GM23338 (cell line): ENCODE data around the gene CDCA4. TPM values are rescaled to one million over a fixed set of nuclear protein-coding genes. Genes with fewer than 3 reads are reported as not detected.

Source experiments
- ATAC-seq: fragments of 200-7000 bp; cut with Tn5 transposase; 3 replicates; pipeline ENCODE4 v1.9.1; 2020
- DNase-seq: peaks from one replicate; pipeline ENCODE4 v3.0.0-alpha.2; 2015; ENCODE audit warnings: low spot score
- H2AFZ ChIP-seq: fragments of 200-600 bp; sonication (generic); 2 replicates; pipeline ENCODE4 v1.8.0; 2016; ENCODE audit warnings: antibody characterized with exemption, mild to moderate bottlenecking, moderate library complexity
- H3F3A ChIP-seq: fragments of 200-600 bp; sonication (generic); replicated peaks from 2 replicates; pipeline ENCODE4 v1.8.0; 2017; ENCODE audit warnings: antibody characterized with exemption, mixed run types, low read depth
- H3K27ac ChIP-seq: fragments of 200-600 bp; sonication (generic); 2 replicates; pipeline ENCODE4 v1.6.1; 2016; ENCODE audit warnings: low read depth
- H3K27me3 ChIP-seq: fragments of 200-600 bp; sonication (generic); 2 replicates; pipeline ENCODE4 v1.8.0; 2016; ENCODE audit warnings: mild to moderate bottlenecking, mixed run types, moderate library complexity; ENCODE audit not compliant: insufficient read depth
- H3K36me3 ChIP-seq: fragments of 200-600 bp; sonication (generic); 2 replicates; pipeline ENCODE4 v1.8.0; 2016; ENCODE audit warnings: mild to moderate bottlenecking; ENCODE audit not compliant: insufficient read depth
- H3K4me1 ChIP-seq: fragments of 200-600 bp; sonication (generic); 2 replicates; pipeline ENCODE4 v1.8.0; 2016; ENCODE audit warnings: mild to moderate bottlenecking, moderate library complexity; ENCODE audit not compliant: insufficient read depth
- H3K4me2 ChIP-seq: fragments of 200-600 bp; sonication (generic); 2 replicates; pipeline ENCODE4 v1.7.1; 2017; ENCODE audit warnings: mixed run types
- H3K4me3 ChIP-seq: fragments of 200-600 bp; sonication (generic); 2 replicates; pipeline ENCODE4 v1.6.1; 2016; ENCODE audit warnings: mixed run types
- H3K79me2 ChIP-seq: fragments of 200-600 bp; sonication (generic); replicated peaks from 2 replicates; pipeline ENCODE4 v1.8.0; 2017; ENCODE audit warnings: mild to moderate bottlenecking; ENCODE audit not compliant: insufficient read depth
- H3K9me2 ChIP-seq: fragments of 200-600 bp; sonication (generic); 2 replicates; pipeline ENCODE4 v1.8.0; 2017; ENCODE audit not compliant: insufficient read depth
- H4K20me1 ChIP-seq: fragments of 200-600 bp; sonication (generic); replicated peaks from 2 replicates; pipeline ENCODE4 v1.8.0; 2017; ENCODE audit warnings: mild to moderate bottlenecking; ENCODE audit not compliant: insufficient read depth
- H3K27ac Mint-ChIP-seq: 2 replicates; pipeline ENCODE4 v1.8.0; 2020; ENCODE audit warnings: inconsistent platforms, mild to moderate bottlenecking, moderate library complexity, mixed read lengths
- H3K27me3 Mint-ChIP-seq: 3 replicates; pipeline ENCODE4 v1.8.0; 2022; ENCODE audit warnings: low read depth, mild to moderate bottlenecking, moderate library complexity, mixed read lengths, inconsistent platforms; ENCODE audit not compliant: insufficient read depth, poor library complexity
- H3K36me3 Mint-ChIP-seq: 3 replicates; pipeline ENCODE4 v1.8.0; 2021; ENCODE audit warnings: low read depth, mild to moderate bottlenecking, inconsistent platforms, moderate library complexity, mixed read lengths
- H3K4me1 Mint-ChIP-seq: 3 replicates; pipeline ENCODE4 v1.8.0; 2020; ENCODE audit warnings: mild to moderate bottlenecking, inconsistent platforms, mixed read lengths
- H3K4me3 Mint-ChIP-seq: 3 replicates; pipeline ENCODE4 v1.8.0; 2021; ENCODE audit warnings: moderate library complexity, mild to moderate bottlenecking, inconsistent platforms, mixed read lengths
- H3K9me3 Mint-ChIP-seq: 3 replicates; pipeline ENCODE4 v1.8.0; 2020; ENCODE audit warnings: moderate library complexity, mild to moderate bottlenecking, inconsistent platforms, mixed read lengths
- CREB1 ChIP-seq: fragments of 250-450 bp; sonication (Bioruptor Pico); IDR thresholded peaks from 2 replicates; pipeline ENCODE4 v1.5.0; 2020; ENCODE audit warnings: low read depth, mild to moderate bottlenecking, moderate library complexity
- ETS1 ChIP-seq: IDR thresholded peaks from 2 replicates; pipeline ENCODE4 v1.6.1; 2016; ENCODE audit warnings: antibody characterized with exemption
- EZH2phosphoT487 ChIP-seq: fragments of 200-600 bp; sonication (generic); IDR thresholded peaks from one replicate; pipeline ENCODE4 v1.8.1; 2018; ENCODE audit warnings: antibody characterized with exemption; ENCODE audit not compliant: unreplicated experiment
- JUNB ChIP-seq: IDR thresholded peaks from one replicate; pipeline ENCODE4 v1.6.1; 2016; ENCODE audit warnings: antibody characterized with exemption; ENCODE audit not compliant: unreplicated experiment
- NANOG ChIP-seq: IDR thresholded peaks from 2 replicates; pipeline ENCODE4 v1.6.1; 2016; ENCODE audit warnings: antibody characterized with exemption, borderline replicate concordance
- REST ChIP-seq: IDR thresholded peaks from one replicate; pipeline ENCODE4 v1.6.1; 2018; ENCODE audit warnings: antibody characterized with exemption; ENCODE audit not compliant: unreplicated experiment
- STAT1 ChIP-seq: IDR thresholded peaks from one replicate; pipeline ENCODE4 v1.6.1; 2016; ENCODE audit warnings: antibody characterized with exemption; ENCODE audit not compliant: unreplicated experiment
- ZNF114 ChIP-seq: fragments of 250-450 bp; sonication (Bioruptor Pico); IDR thresholded peaks from 2 replicates; pipeline ENCODE4 v1.5.0; 2020; ENCODE audit warnings: mild to moderate bottlenecking, moderate library complexity
- ZNF331 ChIP-seq: fragments of 250-450 bp; sonication (Bioruptor Pico); IDR thresholded peaks from 2 replicates; pipeline ENCODE4 v1.5.0; 2020; ENCODE audit warnings: low read depth, mild to moderate bottlenecking, moderate library complexity
- ZNF462 ChIP-seq: fragments of 250-450 bp; sonication (Bioruptor Pico); IDR thresholded peaks from 2 replicates; pipeline ENCODE4 v1.5.0; 2020; ENCODE audit warnings: mild to moderate bottlenecking, moderate library complexity
- polyA plus RNA-seq: library from polyadenylated mRNA; unstranded; fragments of >200 nt; fragmentation: Nextera tagmentation; extraction: Ambion mirVana; gene quantifications from 2 replicates; pipeline ENCODE4 v1.2.1, GENCODE V29; 2016
- total RNA-seq: library from RNA; depleted of rRNA; stranded (reverse); fragments of >200 nt; shearing (Covaris generic); gene quantifications from 2 replicates; pipeline ENCODE4 v1.2.3, GENCODE V29; 2014
- TF ChIP-seq, protein P1 (sequence below), 2 experiments: fragments of 200-600 bp in 1 of 2; sonication (generic) in 1 of 2; conservative IDR thresholded peaks; 2 replicates each; pipeline versions ENCODE4 v1.5.1 to v1.6.1; 2016 to 2017; ENCODE audit warnings: antibody characterized with exemption in 2 of 2, low read depth in 2 of 2, mild to moderate bottlenecking in 2 of 2, moderate library complexity in 1 of 2

CDCA4 gene
- total and polyA plus RNA-seq, 2 experiments from 2014 or later = 32.6 to 70.7 TPM

- no peak for TF ChIP-seq REST
- TF ChIP-seq CREB1 (CRISPR knock-in tag) = no peak
- no peak for TF ChIP-seq NANOG
- no peak for TF ChIP-seq ZNF331 (CRISPR knock-in tag)
Measured at GRCh38 chr14:104993808-104994591, 26.9 kb downstream of the CDCA4 start (continued).

- no peak for DNase-seq
- Mint-ChIP-seq H3K9me3 (no peaks in the 10 kb centered on the region; the same call in 2 of the 3 replicates), H3K36me3 (peaks cover 10% of the 10 kb centered on the region; the same call in 2 of the 3 replicates), H3K4me3 (no peak overlapping the region), H3K27me3 (peaks cover 15% of the 10 kb centered on the region), H3K27ac (no peak overlapping the region), H3K4me1 (no peaks in the 10 kb centered on the region; the same call in 2 of the 3 replicates)
- Histone ChIP-seq H3K79me2 (no peaks in the 10 kb centered on the region), H3F3A (no peaks in the 10 kb centered on the region), H3K9me2 (no peaks in the 10 kb centered on the region), H3K27me3 (no peaks in the 10 kb centered on the region), H3K36me3 (no peaks in the 10 kb centered on the region), H3K27ac (no peak overlapping the region), H2AFZ (no peak overlapping the region), H4K20me1 (no peaks in the 10 kb centered on the region), H3K4me1 (no peaks in the 10 kb centered on the region), H3K4me2 (no peak overlapping the region), H3K4me3 (no peak overlapping the region)
- ATAC-seq = no peak
- no peak for TF ChIP-seq ETS1
- TF ChIP-seq EZH2phosphoT487 = no peak
- TF ChIP-seq CREB1 (CRISPR knock-in tag) = no peak
- TF ChIP-seq JUNB = no peak
- TF ChIP-seq NANOG = no peak
- TF ChIP-seq, protein P1, sequence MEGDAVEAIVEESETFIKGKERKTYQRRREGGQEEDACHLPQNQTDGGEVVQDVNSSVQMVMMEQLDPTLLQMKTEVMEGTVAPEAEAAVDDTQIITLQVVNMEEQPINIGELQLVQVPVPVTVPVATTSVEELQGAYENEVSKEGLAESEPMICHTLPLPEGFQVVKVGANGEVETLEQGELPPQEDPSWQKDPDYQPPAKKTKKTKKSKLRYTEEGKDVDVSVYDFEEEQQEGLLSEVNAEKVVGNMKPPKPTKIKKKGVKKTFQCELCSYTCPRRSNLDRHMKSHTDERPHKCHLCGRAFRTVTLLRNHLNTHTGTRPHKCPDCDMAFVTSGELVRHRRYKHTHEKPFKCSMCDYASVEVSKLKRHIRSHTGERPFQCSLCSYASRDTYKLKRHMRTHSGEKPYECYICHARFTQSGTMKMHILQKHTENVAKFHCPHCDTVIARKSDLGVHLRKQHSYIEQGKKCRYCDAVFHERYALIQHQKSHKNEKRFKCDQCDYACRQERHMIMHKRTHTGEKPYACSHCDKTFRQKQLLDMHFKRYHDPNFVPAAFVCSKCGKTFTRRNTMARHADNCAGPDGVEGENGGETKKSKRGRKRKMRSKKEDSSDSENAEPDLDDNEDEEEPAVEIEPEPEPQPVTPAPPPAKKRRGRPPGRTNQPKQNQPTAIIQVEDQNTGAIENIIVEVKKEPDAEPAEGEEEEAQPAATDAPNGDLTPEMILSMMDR (conservative IDR thresholded peaks at IDR 0.05; ENCODE audit: low read depth in 2 of 2) = no peak
- TF ChIP-seq ZNF462 = no peak
- no peak for TF ChIP-seq STAT1
- no peak for TF ChIP-seq ZNF114 (CRISPR knock-in tag)
Measured at GRCh38 chr14:104993306-104993705, 27.6 kb downstream of the CDCA4 start.
